Ishikawa (cell line): ENCODE data around the gene FKBP7.

Experiments
- EP300 ChIP-seq: IDR thresholded peaks from 2 replicates; pipeline ENCODE4 v1.6.1; 2012; ENCODE audit warnings: borderline replicate concordance
- RAD21 ChIP-seq: IDR thresholded peaks from 2 replicates; pipeline ENCODE4 v1.6.1; 2012; ENCODE audit warnings: low read depth
- TCF12 ChIP-seq: IDR thresholded peaks from 2 replicates; pipeline ENCODE4 v1.6.1; 2012; ENCODE audit warnings: low read depth
- TEAD4 ChIP-seq: IDR thresholded peaks from 2 replicates; pipeline ENCODE4 v1.6.1; 2012
- TF ChIP-seq, protein P1 (sequence below): IDR thresholded peaks from 2 replicates; pipeline ENCODE4 v1.6.1; 2012

DNA sequence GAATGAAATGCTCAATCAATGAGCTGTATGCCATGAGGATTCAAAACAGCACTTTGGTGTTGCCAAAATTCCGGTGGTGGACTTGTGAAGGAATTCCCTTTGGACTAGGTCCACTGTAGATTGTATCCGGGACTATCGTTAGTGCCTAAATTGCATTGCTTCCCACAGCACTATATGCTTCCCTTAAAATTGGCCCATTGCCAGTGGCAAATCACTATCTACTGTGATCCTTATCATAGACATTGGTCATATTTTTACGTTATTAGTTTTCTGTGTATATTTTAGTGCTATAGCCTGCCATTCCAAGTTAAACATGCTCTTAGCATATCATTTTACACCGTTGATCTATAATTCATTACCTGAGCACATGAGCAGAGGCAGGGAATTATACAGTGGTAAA lies 25.5 kb downstream of the FKBP7 start:
- TF ChIP-seq RAD21 (no peak), EP300 (no peak), TEAD4 (no peak), TCF12 (no peak)
- TF ChIP-seq, protein P1, sequence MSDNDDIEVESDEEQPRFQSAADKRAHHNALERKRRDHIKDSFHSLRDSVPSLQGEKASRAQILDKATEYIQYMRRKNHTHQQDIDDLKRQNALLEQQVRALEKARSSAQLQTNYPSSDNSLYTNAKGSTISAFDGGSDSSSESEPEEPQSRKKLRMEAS = no peak
